Keratinocyte (primary cell): ENCODE measurements around the gene LAMC3. TPM values are rescaled to one million over a fixed set of nuclear protein-coding genes. Genes with fewer than 3 reads are reported as not detected.

Source experiments
- DNase-seq: peaks from one replicate; pipeline ENCODE4 v3.0.0-alpha.2; 2011; ENCODE audit warnings: low read depth, missing footprints, low spot score
- FAIRE-seq: peaks from 2 replicates; lab custom pipeline; 2011; peaks lifted over from hg19 to GRCh38; lab: Jason Lieb, UNC
- H2AFZ ChIP-seq: 2 replicates; pipeline ENCODE4 v1.6.0; 2012; ENCODE audit warnings: low read length, control low read depth, inconsistent platforms; ENCODE audit not compliant: control insufficient read depth
- H3K27ac ChIP-seq: 2 replicates; pipeline ENCODE4 v1.5.1; 2011; ENCODE audit warnings: low read length; ENCODE audit not compliant: control insufficient read depth, insufficient read depth
- H3K27me3 ChIP-seq: 3 replicates; pipeline ENCODE4 v1.6.0; 2011; ENCODE audit warnings: low read length; ENCODE audit not compliant: control insufficient read depth, insufficient read depth; ENCODE audit errors: extremely low read depth
- H3K36me3 ChIP-seq, 2 experiments: 2 replicates in 1 of 2; 3 replicates in 1 of 2; pipeline ENCODE4 v1.5.1; 2011; ENCODE audit warnings: low read length in 2 of 2, mild to moderate bottlenecking in 1 of 2; ENCODE audit not compliant: control insufficient read depth in 2 of 2, insufficient read depth in 2 of 2; ENCODE audit errors: extremely low read depth in 1 of 2
- H3K4me1 ChIP-seq: 3 replicates; pipeline ENCODE4 v1.5.1; 2011; ENCODE audit warnings: low read length; ENCODE audit not compliant: control insufficient read depth, insufficient read depth; ENCODE audit errors: extremely low read depth
- H3K4me2 ChIP-seq: 3 replicates; pipeline ENCODE4 v1.6.0; 2011; ENCODE audit warnings: low read depth, low read length; ENCODE audit not compliant: control insufficient read depth, insufficient read depth; ENCODE audit errors: extremely low read depth
- H3K4me3 ChIP-seq, 3 experiments: fragments of 200-600 bp in 1 of 3; sonication (generic) in 1 of 3; 2 replicates in 2 of 3; 3 replicates in 1 of 3; pipeline ENCODE4 v1.5.1; 2011 to 2016; ENCODE audit warnings: low read length in 3 of 3, mild to moderate bottlenecking in 3 of 3, control low read depth in 2 of 3, inconsistent platforms in 1 of 3, low read depth in 1 of 3, mixed read lengths in 1 of 3, mixed run types in 1 of 3, moderate library complexity in 1 of 3; ENCODE audit not compliant: control insufficient read depth in 2 of 3, insufficient read depth in 2 of 3; ENCODE audit errors: extremely low read depth in 1 of 3
- H3K79me2 ChIP-seq: 2 replicates; pipeline ENCODE4 v1.6.0; 2012; ENCODE audit warnings: low read length; ENCODE audit not compliant: control insufficient read depth, insufficient read depth
- H3K9ac ChIP-seq: 3 replicates; pipeline ENCODE4 v1.6.0; 2011; ENCODE audit warnings: low read length; ENCODE audit not compliant: control insufficient read depth, insufficient read depth; ENCODE audit errors: extremely low read depth
- H3K9me1 ChIP-seq: 3 replicates; pipeline ENCODE4 v1.6.0; 2011; ENCODE audit warnings: low read length; ENCODE audit not compliant: control insufficient read depth, insufficient read depth; ENCODE audit errors: extremely low read depth
- H3K9me3 ChIP-seq: 2 replicates; pipeline ENCODE4 v1.5.1; 2012; ENCODE audit warnings: low read depth, low read length; ENCODE audit not compliant: control insufficient read depth
- H4K20me1 ChIP-seq: 3 replicates; pipeline ENCODE4 v1.6.0; 2011; ENCODE audit warnings: low read length; ENCODE audit not compliant: control insufficient read depth, insufficient read depth; ENCODE audit errors: extremely low read depth
- EZH2 ChIP-seq: IDR thresholded peaks from one replicate; pipeline ENCODE4 v1.6.1; 2012; ENCODE audit warnings: inconsistent platforms, mild to moderate bottlenecking, low read length, moderate library complexity
- dilution Hi-C: fragments of 300-500 bp; cut with MboI; formaldehyde crosslinking; loops from one replicate; pipeline ENCODE4 v1.7.0; 2020; ENCODE audit warnings: low sequenced_read_pairs; ENCODE audit not compliant: extremely low pct_ligation_motif_present
- polyA plus RNA-seq, 5 experiments: library from polyadenylated mRNA; depleted of rRNA in 3 of 5; stranded (reverse) in 3 of 5; stranded (forward) in 1 of 5; unstranded in 1 of 5; fragments of >200 nt; gene quantifications; 1 replicate in 1 of 5; 2 replicates in 3 of 5; 3 replicates in 1 of 5; pipeline versions ENCODE4 v1.2.1 to v1.2.3, GENCODE V29; 2011 to 2012; ENCODE audit warnings: missing spikeins in 2 of 5, low read depth in 1 of 5, low replicate concordance in 1 of 5
- TF ChIP-seq, protein P1 (sequence below), 3 experiments: IDR thresholded peaks in 1 of 3; conservative IDR thresholded peaks in 1 of 3; optimal IDR thresholded peaks in 1 of 3; 2 replicates in 2 of 3; 3 replicates in 1 of 3; pipeline versions ENCODE3 to v1.5.1; 2011; ENCODE audit warnings: low read length in 3 of 3, mild to moderate bottlenecking in 3 of 3, moderate library complexity in 2 of 3, control low read depth in 1 of 3, inconsistent platforms in 1 of 3; ENCODE audit not compliant: insufficient read depth in 2 of 3; ENCODE audit errors: extremely low read depth in 1 of 3

The LAMC3 gene
- polyA plus RNA-seq, 1 donor (not counting 4 experiments of a cell fraction or from before 2014, with no cell fraction given), result not detected

DNA sequence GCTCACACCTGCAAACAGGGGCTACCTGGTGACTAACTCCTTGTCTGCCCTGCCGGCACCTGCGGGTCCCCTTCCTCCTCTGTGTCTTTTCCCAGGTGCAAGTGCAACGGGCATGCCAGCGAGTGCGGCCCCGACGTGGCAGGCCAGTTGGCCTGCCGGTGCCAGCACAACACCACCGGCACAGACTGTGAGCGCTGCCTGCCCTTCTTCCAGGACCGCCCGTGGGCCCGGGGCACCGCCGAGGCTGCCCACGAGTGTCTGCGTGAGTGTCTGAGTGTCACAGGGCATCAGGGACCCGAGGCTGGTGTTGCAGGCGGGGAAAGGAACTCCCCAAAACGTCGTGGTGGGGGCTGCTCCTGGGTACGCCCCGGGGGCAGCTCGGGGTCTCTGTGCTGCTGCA, 27.1 kb downstream of the LAMC3 start:
- no peaks in the 10 kb centered on the region for H3K9me1 ChIP-seq
- FAIRE-seq (no peak), DNase-seq (no peak)
- no peak overlapping the region for H3K4me3 ChIP-seq
- H3K4me2 ChIP-seq, result no peak overlapping the region
- no peaks in the 10 kb centered on the region for H3K9me3 ChIP-seq
- no peak overlapping the region for H3K9ac ChIP-seq
- no peaks in the 10 kb centered on the region for H3K36me3 ChIP-seq
- H3K27me3 ChIP-seq, result peaks cover 32% of the 10 kb centered on the region
- no peak overlapping the region for H2AFZ ChIP-seq
- H3K27ac ChIP-seq, result no peak overlapping the region
- H4K20me1 ChIP-seq, result no peaks in the 10 kb centered on the region
- no peaks in the 10 kb centered on the region for H3K4me1 ChIP-seq
- dilution Hi-C loops, result no loop called here
- no peaks in the 10 kb centered on the region for H3K79me2 ChIP-seq
- TF ChIP-seq, protein P1, sequence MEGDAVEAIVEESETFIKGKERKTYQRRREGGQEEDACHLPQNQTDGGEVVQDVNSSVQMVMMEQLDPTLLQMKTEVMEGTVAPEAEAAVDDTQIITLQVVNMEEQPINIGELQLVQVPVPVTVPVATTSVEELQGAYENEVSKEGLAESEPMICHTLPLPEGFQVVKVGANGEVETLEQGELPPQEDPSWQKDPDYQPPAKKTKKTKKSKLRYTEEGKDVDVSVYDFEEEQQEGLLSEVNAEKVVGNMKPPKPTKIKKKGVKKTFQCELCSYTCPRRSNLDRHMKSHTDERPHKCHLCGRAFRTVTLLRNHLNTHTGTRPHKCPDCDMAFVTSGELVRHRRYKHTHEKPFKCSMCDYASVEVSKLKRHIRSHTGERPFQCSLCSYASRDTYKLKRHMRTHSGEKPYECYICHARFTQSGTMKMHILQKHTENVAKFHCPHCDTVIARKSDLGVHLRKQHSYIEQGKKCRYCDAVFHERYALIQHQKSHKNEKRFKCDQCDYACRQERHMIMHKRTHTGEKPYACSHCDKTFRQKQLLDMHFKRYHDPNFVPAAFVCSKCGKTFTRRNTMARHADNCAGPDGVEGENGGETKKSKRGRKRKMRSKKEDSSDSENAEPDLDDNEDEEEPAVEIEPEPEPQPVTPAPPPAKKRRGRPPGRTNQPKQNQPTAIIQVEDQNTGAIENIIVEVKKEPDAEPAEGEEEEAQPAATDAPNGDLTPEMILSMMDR (optimal IDR thresholded peaks at IDR 0.05 in 1 of 3, IDR thresholded peaks at IDR 0.05 in 1 of 3, conservative IDR thresholded peaks at IDR 0.05 in 1 of 3; ENCODE audit: extremely low read depth in 1 of 3, insufficient read depth in 2 of 3, low read length in 3 of 3), result no peak
- no peak for TF ChIP-seq EZH2

DNA sequence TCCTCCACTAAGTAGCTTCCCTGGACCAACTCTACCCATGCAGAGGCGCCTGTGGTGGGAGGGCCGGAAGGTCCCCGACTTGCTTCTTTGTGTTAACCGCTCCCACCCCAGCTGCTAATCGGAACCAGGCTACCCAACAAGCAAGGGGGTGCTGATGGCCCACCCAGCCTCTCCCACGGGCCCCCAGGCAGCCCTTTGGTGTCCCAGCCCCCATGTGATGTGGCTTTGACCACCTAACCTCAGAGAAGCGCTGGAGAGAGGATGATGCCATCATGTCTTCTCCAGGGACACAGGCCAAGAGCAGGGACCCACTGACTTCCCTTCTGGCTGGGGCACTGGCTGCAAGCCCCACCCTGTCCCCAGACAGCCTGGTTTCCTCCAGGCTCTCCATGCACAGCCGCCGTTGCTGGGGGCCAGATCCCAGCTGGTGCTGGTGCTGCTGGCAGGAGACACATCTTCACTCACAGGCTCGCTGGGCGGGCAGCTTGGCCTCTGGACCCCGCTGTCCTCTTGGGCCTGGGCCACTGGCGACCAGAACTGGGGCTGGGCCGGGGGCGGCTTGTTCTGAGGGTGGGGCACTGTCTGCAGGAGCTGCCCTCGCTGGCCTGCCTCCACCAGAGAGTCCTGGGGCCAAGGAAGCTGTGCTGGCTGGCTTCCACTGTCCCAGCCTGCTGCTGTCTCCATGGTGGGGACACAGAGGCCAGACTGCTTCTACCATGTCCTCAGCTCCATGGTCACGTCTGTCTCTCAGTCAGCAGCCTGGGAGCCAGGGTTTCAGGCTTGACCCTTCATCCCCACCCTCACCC, 27.8 kb downstream of the LAMC3 start:
- Histone ChIP-seq H3K9me1 (no peaks in the 10 kb centered on the region), H2AFZ (no peak overlapping the region), H3K4me2 (no peak overlapping the region), H3K9ac (no peak overlapping the region), H3K27ac (no peak overlapping the region), H4K20me1 (no peaks in the 10 kb centered on the region), H3K36me3 (no peaks in the 10 kb centered on the region), H3K9me3 (no peaks in the 10 kb centered on the region), H3K79me2 (no peaks in the 10 kb centered on the region), H3K27me3 (peaks cover 29% of the 10 kb centered on the region), H3K4me1 (no peaks in the 10 kb centered on the region), H3K4me3 (no peak overlapping the region)
- dilution Hi-C loops, result no loop called here
- no peak for FAIRE-seq
- no peak for DNase-seq
- no peak for TF ChIP-seq EZH2
- TF ChIP-seq, protein P1 (optimal IDR thresholded peaks at IDR 0.05 in 1 of 3, IDR thresholded peaks at IDR 0.05 in 1 of 3, conservative IDR thresholded peaks at IDR 0.05 in 1 of 3; ENCODE audit: extremely low read depth in 1 of 3, insufficient read depth in 2 of 3, low read length in 3 of 3), result no peak
